Measurements from ENCODE around the gene KCNAB2. TPM values are rescaled to one million over a fixed set of nuclear protein-coding genes. Genes with fewer than 3 reads are reported as not detected.

KCNAB2 gene
- total RNA-seq, 1 experiment from 2014 or later: 10.3 TPM

GRCh38 chr1:6118415-6118814, 72.7 kb downstream of the KCNAB2 start (continued):
- no peak for TF ChIP-seq MLX (CRISPR knock-in tag; IDR thresholded peaks at IDR 0.05)
- no peak for TF ChIP-seq ATF3 (CRISPR knock-in tag; conservative IDR thresholded peaks at IDR 0.05)
- no peak for TF ChIP-seq E2F4 (CRISPR knock-in tag; IDR thresholded peaks at IDR 0.05; ENCODE audit: borderline replicate concordance, low read depth)
- no peak for TF ChIP-seq NFATC4 (CRISPR knock-in tag; IDR thresholded peaks at IDR 0.05)
- no peak for TF ChIP-seq ZBTB43 (CRISPR knock-in tag; IDR thresholded peaks at IDR 0.05)
- no peak for TF ChIP-seq TP53 (CRISPR knock-in tag; IDR thresholded peaks at IDR 0.05)
- TF ChIP-seq ZNF219 (CRISPR knock-in tag; IDR thresholded peaks at IDR 0.05; ENCODE audit: borderline replicate concordance): no peak
- no peak for TF ChIP-seq ATF2 (CRISPR knock-in tag; IDR thresholded peaks at IDR 0.05; ENCODE audit: borderline replicate concordance, low read depth)
- no peak for TF ChIP-seq ZNF138 (CRISPR knock-in tag; conservative IDR thresholded peaks at IDR 0.05)
- TF ChIP-seq ERG (CRISPR knock-in tag; IDR thresholded peaks at IDR 0.05): no peak
- no peak for TF ChIP-seq CREM (CRISPR knock-in tag; IDR thresholded peaks at IDR 0.05)
- TF ChIP-seq OVOL2 (CRISPR knock-in tag; IDR thresholded peaks at IDR 0.05; ENCODE audit: borderline replicate concordance): no peak
- no peak for TF ChIP-seq ETV6 (CRISPR knock-in tag; IDR thresholded peaks at IDR 0.05)

GRCh38 chr1:6121021-6121421, 75.3 kb downstream of the KCNAB2 start:
- DNase-seq (ENCODE audit: low spot score): peak; percentile 13
- H3K9me3 Mint-ChIP-seq: peaks cover 17% of the 10 kb centered on the region
- POLR2A ChIA-PET: no interaction called here
- TF ChIP-seq ATF1 (CRISPR knock-in tag; IDR thresholded peaks at IDR 0.05) (no peak), FOXP4 (CRISPR knock-in tag; IDR thresholded peaks at IDR 0.05) (no peak), NFYB (CRISPR knock-in tag; conservative IDR thresholded peaks at IDR 0.05; ENCODE audit: low read depth) (no peak), ATF6 (CRISPR knock-in tag; IDR thresholded peaks at IDR 0.05) (no peak), SMAD4 (CRISPR knock-in tag; IDR thresholded peaks at IDR 0.05) (no peak), E2F5 (CRISPR knock-in tag; IDR thresholded peaks at IDR 0.05) (no peak), CTCF (IDR thresholded peaks at IDR 0.05) (no peak), SMAD3 (CRISPR knock-in tag; IDR thresholded peaks at IDR 0.05; ENCODE audit: borderline replicate concordance) (no peak)

More at GRCh38 chr1:6121021-6121421, 75.3 kb downstream of the KCNAB2 start:
- Mint-ChIP-seq H3K36me3 (no peaks in the 10 kb centered on the region), H3K4me3 (no peak overlapping the region), H3K27ac (no peak overlapping the region), H3K27me3 (ENCODE audit: low read depth) (peaks cover 5% of the 10 kb centered on the region), H3K4me1 (no peaks in the 10 kb centered on the region)
- CTCF ChIA-PET: no interaction called here
- ATAC-seq: no peak

Data from WTC11 (cell line).